Body of pancreas (tissue), 4 donors: ENCODE results near the gene RGS11. TPM values are rescaled to one million over a fixed set of nuclear protein-coding genes. Genes with fewer than 3 reads are reported as not detected.

ENCODE experiments used
- ATAC-seq: fragments of 150-250 bp; one replicate; pipeline ENCODE4 v1.9.1; 2016
- DNase-seq, 4 donors: peaks; one replicate each; pipeline ENCODE4 v3.0.0-alpha.2; 2019
- H3K27ac ChIP-seq, 4 donors: fragments of 200-600 bp; sonication (generic); 1 replicate in 3 of 4; 2 replicates in 1 of 4; pipeline versions ENCODE4 v1.5.1 to v1.6.1; 2016 to 2019; ENCODE audit warnings: mild to moderate bottlenecking in 1 of 4, mixed read lengths in 1 of 4, moderate library complexity in 1 of 4
- H3K27me3 ChIP-seq, 2 donors: fragments of 200-600 bp; sonication (generic); one replicate each; pipeline ENCODE4 v1.6.0; 2016; ENCODE audit warnings: mild to moderate bottlenecking in 1 of 2
- H3K36me3 ChIP-seq, 2 donors: fragments of 200-600 bp; sonication (generic); replicated peaks in 1 of 2; 2 replicates each; pipeline ENCODE4 v1.5.1; 2016; ENCODE audit warnings: low read depth in 2 of 2; ENCODE audit not compliant: insufficient read depth in 1 of 2
- H3K4me1 ChIP-seq: fragments of 200-600 bp; sonication (generic); one replicate; pipeline ENCODE4 v1.6.0; 2016
- H3K4me3 ChIP-seq, 2 donors: fragments of 200-600 bp; sonication (generic); 1 replicate in 1 of 2; 2 replicates in 1 of 2; pipeline ENCODE4 v1.5.1; 2016 to 2019
- H3K9me3 ChIP-seq, 3 donors: fragments of 200-600 bp; sonication (generic); 1 replicate in 2 of 3; 2 replicates in 1 of 3; pipeline ENCODE4 v1.5.1; 2016
- CTCF ChIP-seq, 7 experiments: fragments of 450-650 bp in 4 of 7; fragments of 200-600 bp in 3 of 7; sonication (generic) in 3 of 7; IDR thresholded peaks; one replicate each; pipeline ENCODE4 v1.5.1; 2016 to 2019; ENCODE audit warnings: antibody characterized with exemption in 7 of 7
- POLR2A ChIP-seq, 3 donors: fragments of 450-650 bp; IDR thresholded peaks; one replicate each; pipeline ENCODE4 v1.6.1; 2016; ENCODE audit warnings: antibody characterized with exemption in 3 of 3, mild to moderate bottlenecking in 2 of 3
- WGBS, 2 donors: methylation state at CpG; one replicate each; pipeline ENCODE4 v1.1.5; 2017; 5-methylcytosine and 5-hydroxymethylcytosine counted together
- intact Hi-C: fragments of 100-400 bp; cut with DNase I; formaldehyde crosslinking; loops from one replicate; pipeline ENCODE4 v1.15.1; 2023
- total RNA-seq, 2 donors: library from RNA; depleted of rRNA; stranded (reverse); fragments of >200 nt; gene quantifications; one replicate each; pipeline ENCODE4 v1.1.0, GENCODE V29; 2016

RGS11 gene
- total RNA-seq, 2 donors from 2014 or later = 15.6 to 95.9 TPM

GRCh38 chr16:314795-315299, 39.1 kb upstream of the RGS11 start:
- Histone ChIP-seq H3K4me3 (no peak overlapping the region), H3K27me3 (no peaks in the 10 kb centered on the region), H3K4me1 (no peaks in the 10 kb centered on the region), H3K27ac (no peak overlapping the region), H3K36me3 (peaks cover 0 to 11% of the 10 kb centered on the region in 2 donors), H3K9me3 (no peaks in the 10 kb centered on the region)
- intact Hi-C loops = no loop called here
- no peak for TF ChIP-seq CTCF (IDR thresholded peaks at IDR 0.05)
- TF ChIP-seq POLR2A (IDR thresholded peaks at IDR 0.05) = no peak
- ATAC-seq = no peak
- no peak for DNase-seq
- WGBS, 2 donors = 71 to 76% methylated on average over 9 to 14 of the region's 14 CpGs

DNA sequence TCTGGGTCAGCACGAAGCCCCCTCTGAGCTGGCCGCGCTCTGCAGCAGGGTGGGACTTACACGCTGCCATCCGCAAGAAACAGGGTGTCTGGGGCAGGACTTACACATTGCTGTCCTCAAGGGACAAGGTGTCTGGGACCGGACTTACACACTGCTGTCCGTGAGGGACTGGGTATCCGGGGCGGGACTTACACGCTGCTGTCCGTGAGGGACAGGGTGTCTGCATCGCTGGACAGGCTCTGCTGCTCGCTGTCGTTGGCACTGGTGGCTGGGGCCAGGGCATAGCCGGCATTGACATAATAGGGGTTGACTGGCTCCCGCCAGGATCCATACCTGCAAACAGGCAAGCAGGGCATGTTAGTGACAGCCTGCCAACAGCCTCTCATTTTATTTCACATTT, 38.6 kb upstream of the RGS11 start:
- H3K4me3 ChIP-seq = no peak overlapping the region
- H3K27me3 ChIP-seq = no peaks in the 10 kb centered on the region
- ATAC-seq (no peak), DNase-seq (no peak)
- no peak overlapping the region for H3K27ac ChIP-seq
- TF ChIP-seq CTCF (IDR thresholded peaks at IDR 0.05) (no peak), POLR2A (IDR thresholded peaks at IDR 0.05) (no peak)
- H3K9me3 ChIP-seq = no peaks in the 10 kb centered on the region
- H3K36me3 ChIP-seq = peaks cover 0 to 11% of the 10 kb centered on the region in 2 donors
- no peaks in the 10 kb centered on the region for H3K4me1 ChIP-seq
- 93 to 98% methylated on average over 3 to 12 of the region's 16 CpGs for WGBS, 2 donors
- intact Hi-C loops = no loop called here

GRCh38 chr16:311725-312124, 36.0 kb upstream of the RGS11 start:
- no peak for ATAC-seq
- Histone ChIP-seq H3K36me3 (peaks cover 0 to 11% of the 10 kb centered on the region in 2 donors), H3K27ac (no peak overlapping the region), H3K4me1 (no peaks in the 10 kb centered on the region), H3K9me3 (no peaks in the 10 kb centered on the region), H3K27me3 (no peaks in the 10 kb centered on the region), H3K4me3 (no peak overlapping the region)
- WGBS, 2 donors = 91 to 93% methylated on average over 13 to 14 of the region's 15 CpGs
- intact Hi-C loops = no loop called here
- no peak for DNase-seq
- TF ChIP-seq CTCF (IDR thresholded peaks at IDR 0.05) (no peak), POLR2A (IDR thresholded peaks at IDR 0.05) (no peak)

DNA sequence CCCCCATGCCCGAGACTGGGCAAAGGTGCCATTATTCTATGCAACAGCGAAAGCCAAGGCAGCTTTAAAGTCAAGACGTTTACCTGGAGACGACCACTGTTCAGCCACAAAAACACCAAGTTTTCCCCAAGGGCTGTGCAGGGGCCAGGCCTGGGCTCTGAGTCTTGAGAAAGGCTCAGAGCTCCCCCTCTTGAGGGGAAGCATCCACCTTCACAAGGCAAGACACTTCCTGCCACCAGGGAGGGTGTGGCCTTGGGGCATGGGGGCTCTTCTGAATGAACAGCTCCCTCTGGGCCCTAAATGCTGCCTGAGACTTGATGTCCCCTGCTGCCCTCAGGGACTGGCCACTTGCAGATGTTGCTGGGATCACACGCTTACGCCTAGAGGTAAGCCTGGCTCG, 33.7 kb upstream of the RGS11 start:
- intact Hi-C loops = no loop called here
- peaks cover 0 to 11% of the 10 kb centered on the region in 2 donors for H3K36me3 ChIP-seq
- H3K27ac ChIP-seq = no peak overlapping the region

More for the DNA sequence above, 33.7 kb upstream of the RGS11 start:
- no peaks in the 10 kb centered on the region for H3K27me3 ChIP-seq
- H3K4me1 ChIP-seq = no peaks in the 10 kb centered on the region
- TF ChIP-seq CTCF (IDR thresholded peaks at IDR 0.05) (no peak), POLR2A (IDR thresholded peaks at IDR 0.05) (no peak)
- 76 to 82% methylated on average over 3 to 7 of the region's 7 CpGs for WGBS, 2 donors
- no peaks in the 10 kb centered on the region for H3K9me3 ChIP-seq
- no peak overlapping the region for H3K4me3 ChIP-seq
- no peak for DNase-seq
- ATAC-seq = no peak
